HUES64 (cell line): ENCODE data around the gene PAIP1.
"Not testable (repeated sequence)": the region's sequence is repeated elsewhere in the genome, so short reads cannot be mapped to it uniquely, and the experiment has no call there.

Experiments
- H3K27ac ChIP-seq: 2 replicates; pipeline ENCODE4 v1.7.0; 2013; ENCODE audit warnings: low read depth, low read length, inconsistent platforms
- H3K27me3 ChIP-seq: 2 replicates; pipeline ENCODE4 v1.6.1; 2013; ENCODE audit warnings: mild to moderate bottlenecking, low read length; ENCODE audit not compliant: insufficient read depth
- H3K36me3 ChIP-seq: 2 replicates; pipeline ENCODE4 v1.6.1; 2013; ENCODE audit warnings: mild to moderate bottlenecking, low read length; ENCODE audit not compliant: insufficient read depth
- H3K4me1 ChIP-seq: 2 replicates; pipeline ENCODE4 v1.6.1; 2013; ENCODE audit warnings: mild to moderate bottlenecking, low read length, moderate library complexity; ENCODE audit not compliant: insufficient read depth
- H3K4me3 ChIP-seq: 2 replicates; pipeline ENCODE4 v1.5.1; 2013; ENCODE audit warnings: mild to moderate bottlenecking, low read length, moderate library complexity
- H3K9ac ChIP-seq: 2 replicates; pipeline ENCODE4 v1.6.1; 2013; ENCODE audit warnings: mild to moderate bottlenecking, low read depth, low read length
- H3K9me3 ChIP-seq: 2 replicates; pipeline ENCODE4 v1.6.1; 2013; ENCODE audit warnings: low read depth, low read length; ENCODE audit not compliant: insufficient read depth
- WGBS: fragments of 150-250, 120-280 bp; methylation state at CpG from one replicate; pipeline ENCODE4 v1.1.7; 2013; ENCODE audit warnings: missing lambda C conversion rate; 5-methylcytosine and 5-hydroxymethylcytosine counted together

Gene PAIP1

GRCh38 chr5:43589310-43589709, 32.4 kb upstream of the PAIP1 start:
- Histone ChIP-seq H3K4me3 (no peak overlapping the region), H3K4me1 (peaks cover 9% of the 10 kb centered on the region; the same call in 1 of the 2 replicates), H3K9me3 (peaks cover 7% of the 10 kb centered on the region), H3K9ac (no peak overlapping the region), H3K36me3 (0 out of 2 replicates have a peak, but pooled peaks cover 3% of the 10 kb centered on the region), H3K27ac (no peak overlapping the region), H3K27me3 (no peaks in the 10 kb centered on the region)
- WGBS: 100% methylated on average over 1 of the region's 1 CpG

GRCh38 chr5:43588842-43589241, 32.0 kb upstream of the PAIP1 start:
- Histone ChIP-seq H3K27ac (no peak overlapping the region), H3K9ac (no peak overlapping the region), H3K4me1 (peaks cover 9% of the 10 kb centered on the region; the same call in 1 of the 2 replicates), H3K9me3 (peaks cover 11% of the 10 kb centered on the region), H3K36me3 (0 out of 2 replicates have a peak, but pooled peaks cover 3% of the 10 kb centered on the region), H3K4me3 (no peak overlapping the region), H3K27me3 (no peaks in the 10 kb centered on the region)
- 79% methylated on average over 1 of the region's 1 CpG for WGBS

- Histone ChIP-seq H3K27me3 (no peaks in the 10 kb centered on the region), H3K36me3 (0 out of 2 replicates have a peak, but pooled peaks cover 3% of the 10 kb centered on the region), H3K9me3 (peaks cover 11% of the 10 kb centered on the region), H3K4me1 (no peaks in the 10 kb centered on the region), H3K27ac (no peak overlapping the region), H3K4me3 (no peak overlapping the region), H3K9ac (no peak overlapping the region)
- WGBS: 100% methylated on average over 1 of the region's 1 CpG
Measured at GRCh38 chr5:43584166-43584699, 27.4 kb upstream of the PAIP1 start.

GRCh38 chr5:43583724-43584123, 26.8 kb upstream of the PAIP1 start:
- H3K4me3 ChIP-seq: no peak overlapping the region
- no peaks in the 10 kb centered on the region for H3K4me1 ChIP-seq
- 0 out of 2 replicates have a peak, but pooled peaks cover 3% of the 10 kb centered on the region for H3K36me3 ChIP-seq
- no peak overlapping the region for H3K9ac ChIP-seq
- no peaks in the 10 kb centered on the region for H3K27me3 ChIP-seq
- H3K27ac ChIP-seq: no peak overlapping the region
- H3K9me3 ChIP-seq: peaks cover 11% of the 10 kb centered on the region

GRCh38 chr5:43582082-43583005, 25.5 kb upstream of the PAIP1 start:
- peaks cover 11% of the 10 kb centered on the region for H3K9me3 ChIP-seq
- no peak overlapping the region for H3K9ac ChIP-seq
- no peak overlapping the region for H3K4me3 ChIP-seq
- H3K4me1 ChIP-seq: no peaks in the 10 kb centered on the region
- no peak overlapping the region for H3K27ac ChIP-seq
- H3K27me3 ChIP-seq: no peaks in the 10 kb centered on the region
- WGBS: 95% methylated on average over 4 of the region's 4 CpGs
- H3K36me3 ChIP-seq: 0 out of 2 replicates have a peak, but pooled peaks cover 3% of the 10 kb centered on the region

- no peaks in the 10 kb centered on the region for H3K27me3 ChIP-seq
- H3K9ac ChIP-seq: no peak overlapping the region
- WGBS: 100% methylated on average over 1 of the region's 1 CpG
- no peak overlapping the region for H3K4me3 ChIP-seq
- H3K9me3 ChIP-seq: peaks cover 11% of the 10 kb centered on the region
- no peak overlapping the region; the same call in 1 of the 2 replicates for H3K27ac ChIP-seq
- H3K4me1 ChIP-seq: no peaks in the 10 kb centered on the region
- H3K36me3 ChIP-seq: 0 out of 2 replicates have a peak, but pooled peaks cover 3% of the 10 kb centered on the region
Measured at GRCh38 chr5:43581398-43581797, 24.5 kb upstream of the PAIP1 start.

GRCh38 chr5:43580402-43581210, 23.7 kb upstream of the PAIP1 start:
- not testable (repeated sequence) for H3K9ac ChIP-seq, H3K27me3 ChIP-seq, H3K27ac ChIP-seq, H3K4me1 ChIP-seq, H3K4me3 ChIP-seq, H3K36me3 ChIP-seq
- peaks cover 11% of the 10 kb centered on the region for H3K9me3 ChIP-seq
- WGBS: 88% methylated on average over 10 of the region's 10 CpGs

DNA sequence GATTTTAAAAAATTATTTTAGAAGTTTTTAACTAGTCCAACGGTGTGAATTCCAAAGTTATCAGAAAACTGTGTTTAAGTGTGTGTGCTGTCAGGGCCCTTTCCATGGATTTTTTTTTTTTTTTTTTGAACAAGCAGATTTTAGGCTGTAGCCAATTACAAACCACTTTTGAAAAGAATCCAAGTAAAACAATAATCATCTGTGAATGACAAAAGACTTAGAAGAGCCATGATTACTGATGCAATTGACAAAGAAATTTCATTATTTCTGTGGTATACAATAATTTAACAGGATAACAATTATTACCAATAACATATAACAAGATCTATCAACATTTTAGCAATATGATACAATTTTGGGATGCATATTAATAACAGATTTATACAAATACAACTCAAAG, 16.2 kb upstream of the PAIP1 start:
- H3K36me3 ChIP-seq: no peaks in the 10 kb centered on the region
- H3K9ac ChIP-seq: no peak overlapping the region
- H3K27me3 ChIP-seq: no peaks in the 10 kb centered on the region
- no peaks in the 10 kb centered on the region for H3K4me1 ChIP-seq
- H3K27ac ChIP-seq: no peak overlapping the region
- WGBS: no CpG with 5 or more reads among the region's 1 CpG
- H3K9me3 ChIP-seq: no peaks in the 10 kb centered on the region
- H3K4me3 ChIP-seq: no peak overlapping the region

DNA sequence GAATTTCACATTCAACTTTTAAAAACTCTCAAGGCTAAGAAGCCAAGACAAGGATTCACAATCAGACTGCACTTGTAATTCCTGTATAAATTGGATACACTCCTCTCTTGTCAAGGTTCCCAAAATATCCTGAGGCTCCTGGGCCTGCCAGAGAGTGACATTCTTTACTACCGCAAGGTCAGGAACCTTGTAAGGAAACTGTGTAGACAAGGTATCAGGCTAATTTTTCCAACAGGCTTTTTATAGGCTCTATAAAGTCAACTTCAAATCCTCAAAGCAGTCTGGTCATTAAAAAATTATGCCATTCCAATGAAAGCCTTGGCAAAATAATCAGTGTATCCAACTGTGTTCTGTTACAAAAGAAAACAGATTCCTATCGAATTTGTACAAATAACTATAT, 15.5 kb upstream of the PAIP1 start:
- Histone ChIP-seq H3K36me3 (no peaks in the 10 kb centered on the region), H3K4me1 (no peaks in the 10 kb centered on the region), H3K9me3 (no peaks in the 10 kb centered on the region), H3K27me3 (no peaks in the 10 kb centered on the region), H3K9ac (no peak overlapping the region), H3K27ac (no peak overlapping the region), H3K4me3 (no peak overlapping the region)
- 92% methylated on average over 2 of the region's 2 CpGs for WGBS

GRCh38 chr5:43571237-43571636, 14.4 kb upstream of the PAIP1 start:
- Histone ChIP-seq H3K36me3 (no peaks in the 10 kb centered on the region), H3K4me1 (no peaks in the 10 kb centered on the region), H3K9me3 (no peaks in the 10 kb centered on the region), H3K4me3 (no peak overlapping the region), H3K9ac (no peak overlapping the region), H3K27ac (no peak overlapping the region), H3K27me3 (no peaks in the 10 kb centered on the region)
- WGBS: 92% methylated on average over 5 of the region's 5 CpGs
